ENCODE data around the gene MLANA. TPM values are rescaled to one million over a fixed set of nuclear protein-coding genes. Genes with fewer than 3 reads are reported as not detected.

MLANA gene
- total and polyA plus RNA-seq, 10 of the 15 experiments (the other 5 are each of a cell fraction or from before 2014, with no cell fraction given): 0.11 to 0.26 (median 0.13) TPM; not detected in 6

- TF ChIP-seq GATAD2B (conservative IDR thresholded peaks at IDR 0.05; ENCODE audit: low read depth) (no peak), CREB1 (IDR thresholded peaks at IDR 0.05; ENCODE audit: low read depth) (no peak), FOS (IDR thresholded peaks at IDR 0.05; ENCODE audit: borderline replicate concordance, extremely low read depth, insufficient read length) (no peak), E2F4 (IDR thresholded peaks at IDR 0.05; ENCODE audit: low read depth, low read length) (no peak), ATF3 (IDR thresholded peaks at IDR 0.05; ENCODE audit: borderline replicate concordance, extremely low read depth, low read depth, low read length) (no peak), SUZ12 (IDR thresholded peaks at IDR 0.05; ENCODE audit: unreplicated experiment) (no peak), BMI1 (IDR thresholded peaks at IDR 0.05; ENCODE audit: borderline replicate concordance) (no peak; the same call in 1 of the 2 replicates), ZBTB11 (CRISPR knock-in tag; IDR thresholded peaks at IDR 0.05) (no peak), FOXK2 (IDR thresholded peaks at IDR 0.05) (no peak)
- TF ChIP-seq, protein P1, sequence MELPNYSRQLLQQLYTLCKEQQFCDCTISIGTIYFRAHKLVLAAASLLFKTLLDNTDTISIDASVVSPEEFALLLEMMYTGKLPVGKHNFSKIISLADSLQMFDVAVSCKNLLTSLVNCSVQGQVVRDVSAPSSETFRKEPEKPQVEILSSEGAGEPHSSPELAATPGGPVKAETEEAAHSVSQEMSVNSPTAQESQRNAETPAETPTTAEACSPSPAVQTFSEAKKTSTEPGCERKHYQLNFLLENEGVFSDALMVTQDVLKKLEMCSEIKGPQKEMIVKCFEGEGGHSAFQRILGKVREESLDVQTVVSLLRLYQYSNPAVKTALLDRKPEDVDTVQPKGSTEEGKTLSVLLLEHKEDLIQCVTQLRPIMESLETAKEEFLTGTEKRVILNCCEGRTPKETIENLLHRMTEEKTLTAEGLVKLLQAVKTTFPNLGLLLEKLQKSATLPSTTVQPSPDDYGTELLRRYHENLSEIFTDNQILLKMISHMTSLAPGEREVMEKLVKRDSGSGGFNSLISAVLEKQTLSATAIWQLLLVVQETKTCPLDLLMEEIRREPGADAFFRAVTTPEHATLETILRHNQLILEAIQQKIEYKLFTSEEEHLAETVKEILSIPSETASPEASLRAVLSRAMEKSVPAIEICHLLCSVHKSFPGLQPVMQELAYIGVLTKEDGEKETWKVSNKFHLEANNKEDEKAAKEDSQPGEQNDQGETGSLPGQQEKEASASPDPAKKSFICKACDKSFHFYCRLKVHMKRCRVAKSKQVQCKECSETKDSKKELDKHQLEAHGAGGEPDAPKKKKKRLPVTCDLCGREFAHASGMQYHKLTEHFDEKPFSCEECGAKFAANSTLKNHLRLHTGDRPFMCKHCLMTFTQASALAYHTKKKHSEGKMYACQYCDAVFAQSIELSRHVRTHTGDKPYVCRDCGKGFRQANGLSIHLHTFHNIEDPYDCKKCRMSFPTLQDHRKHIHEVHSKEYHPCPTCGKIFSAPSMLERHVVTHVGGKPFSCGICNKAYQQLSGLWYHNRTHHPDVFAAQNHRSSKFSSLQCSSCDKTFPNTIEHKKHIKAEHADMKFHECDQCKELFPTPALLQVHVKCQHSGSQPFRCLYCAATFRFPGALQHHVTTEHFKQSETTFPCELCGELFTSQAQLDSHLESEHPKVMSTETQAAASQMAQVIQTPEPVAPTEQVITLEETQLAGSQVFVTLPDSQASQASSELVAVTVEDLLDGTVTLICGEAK (IDR thresholded peaks at IDR 0.05; ENCODE audit: borderline replicate concordance): no peak; the same call in 1 of the 2 replicates
- TF ChIP-seq, protein P2, sequence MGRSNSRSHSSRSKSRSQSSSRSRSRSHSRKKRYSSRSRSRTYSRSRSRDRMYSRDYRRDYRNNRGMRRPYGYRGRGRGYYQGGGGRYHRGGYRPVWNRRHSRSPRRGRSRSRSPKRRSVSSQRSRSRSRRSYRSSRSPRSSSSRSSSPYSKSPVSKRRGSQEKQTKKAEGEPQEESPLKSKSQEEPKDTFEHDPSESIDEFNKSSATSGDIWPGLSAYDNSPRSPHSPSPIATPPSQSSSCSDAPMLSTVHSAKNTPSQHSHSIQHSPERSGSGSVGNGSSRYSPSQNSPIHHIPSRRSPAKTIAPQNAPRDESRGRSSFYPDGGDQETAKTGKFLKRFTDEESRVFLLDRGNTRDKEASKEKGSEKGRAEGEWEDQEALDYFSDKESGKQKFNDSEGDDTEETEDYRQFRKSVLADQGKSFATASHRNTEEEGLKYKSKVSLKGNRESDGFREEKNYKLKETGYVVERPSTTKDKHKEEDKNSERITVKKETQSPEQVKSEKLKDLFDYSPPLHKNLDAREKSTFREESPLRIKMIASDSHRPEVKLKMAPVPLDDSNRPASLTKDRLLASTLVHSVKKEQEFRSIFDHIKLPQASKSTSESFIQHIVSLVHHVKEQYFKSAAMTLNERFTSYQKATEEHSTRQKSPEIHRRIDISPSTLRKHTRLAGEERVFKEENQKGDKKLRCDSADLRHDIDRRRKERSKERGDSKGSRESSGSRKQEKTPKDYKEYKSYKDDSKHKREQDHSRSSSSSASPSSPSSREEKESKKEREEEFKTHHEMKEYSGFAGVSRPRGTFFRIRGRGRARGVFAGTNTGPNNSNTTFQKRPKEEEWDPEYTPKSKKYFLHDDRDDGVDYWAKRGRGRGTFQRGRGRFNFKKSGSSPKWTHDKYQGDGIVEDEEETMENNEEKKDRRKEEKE (IDR thresholded peaks at IDR 0.05): no peak
- TF ChIP-seq, protein P3, sequence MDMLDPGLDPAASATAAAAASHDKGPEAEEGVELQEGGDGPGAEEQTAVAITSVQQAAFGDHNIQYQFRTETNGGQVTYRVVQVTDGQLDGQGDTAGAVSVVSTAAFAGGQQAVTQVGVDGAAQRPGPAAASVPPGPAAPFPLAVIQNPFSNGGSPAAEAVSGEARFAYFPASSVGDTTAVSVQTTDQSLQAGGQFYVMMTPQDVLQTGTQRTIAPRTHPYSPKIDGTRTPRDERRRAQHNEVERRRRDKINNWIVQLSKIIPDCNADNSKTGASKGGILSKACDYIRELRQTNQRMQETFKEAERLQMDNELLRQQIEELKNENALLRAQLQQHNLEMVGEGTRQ (IDR thresholded peaks at IDR 0.05; ENCODE audit: borderline replicate concordance, low read depth, low read length): no peak
- TF ChIP-seq, protein P4, sequence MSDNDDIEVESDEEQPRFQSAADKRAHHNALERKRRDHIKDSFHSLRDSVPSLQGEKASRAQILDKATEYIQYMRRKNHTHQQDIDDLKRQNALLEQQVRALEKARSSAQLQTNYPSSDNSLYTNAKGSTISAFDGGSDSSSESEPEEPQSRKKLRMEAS (IDR thresholded peaks at IDR 0.05; ENCODE audit: low read depth, low read length): no peak
These were observed 39.2 kb upstream of the MLANA start (continued) for GRCh38 chr9:5851445-5851844.
